ENCODE data around the gene VASN. TPM values are rescaled to one million over a fixed set of nuclear protein-coding genes. Genes with fewer than 3 reads are reported as not detected.
A peak's percentile ranks its signal among the peaks of the same experiment; 100 is the strongest.

VASN gene
- total RNA-seq, 2 experiments from 2014 or later = not detected

- H3K9me2 ChIP-seq (ENCODE audit: insufficient read depth, low read length) = no peaks in the 10 kb centered on the region
- H3K9me3 ChIP-seq (ENCODE audit: low read length) = no peaks in the 10 kb centered on the region
- peaks cover 3% of the 10 kb centered on the region for H3K4me1 ChIP-seq (ENCODE audit: insufficient read depth, low read length, poor library complexity, severe bottlenecking)
- TF ChIP-seq EZH2phosphoT487 (IDR thresholded peaks at IDR 0.05; ENCODE audit: borderline replicate concordance, low read depth, low read length) (no peak), CTCF (conservative IDR thresholded peaks at IDR 0.05; ENCODE audit: low read length) (no peak)
- no peak overlapping the region for H3K4me3 ChIP-seq (ENCODE audit: low read depth, low read length, poor library complexity, severe bottlenecking)
- ChIA-PET POLR2A (no interaction called here), CTCF (ENCODE audit: unreplicated experiment) (no interaction called here)
- no peaks in the 10 kb centered on the region for H4K20me1 ChIP-seq (ENCODE audit: insufficient read depth, low read length)
- peaks cover 47% of the 10 kb centered on the region for H3K36me3 ChIP-seq (ENCODE audit: insufficient read depth, low read length)
- BruUV-seq (replicated peaks) = no TSS peak
- no peaks in the 10 kb centered on the region for H3K79me2 ChIP-seq (ENCODE audit: insufficient read depth, low read depth, low read length)
- no peak overlapping the region for H2AFZ ChIP-seq (ENCODE audit: low read length)
- DNase-seq (ENCODE audit: low spot score) = no peak
- H3K4me2 ChIP-seq (ENCODE audit: low read length) = no peak overlapping the region
- intact Hi-C loops (cut with micrococcal nuclease; ENCODE audit: unreplicated experiment) = no loop called here
- no peak overlapping the region for H3K27ac ChIP-seq (ENCODE audit: low read depth, low read length, poor library complexity, severe bottlenecking)
Measured at GRCh38 chr16:4356820-4357219, 14.8 kb upstream of the VASN start.

- ChIA-PET POLR2A (no interaction called here), CTCF (ENCODE audit: unreplicated experiment) (no interaction called here)
- intact Hi-C loops (cut with micrococcal nuclease; ENCODE audit: unreplicated experiment) = no loop called here
- peaks cover 61% of the 10 kb centered on the region for H3K36me3 ChIP-seq (ENCODE audit: insufficient read depth, low read length)
- peaks cover 10% of the 10 kb centered on the region for H3K4me1 ChIP-seq (ENCODE audit: insufficient read depth, low read length, poor library complexity, severe bottlenecking)
- H3K79me2 ChIP-seq (ENCODE audit: insufficient read depth, low read depth, low read length) = no peaks in the 10 kb centered on the region
- no peak overlapping the region for H3K4me2 ChIP-seq (ENCODE audit: low read length)
- no peak for DNase-seq (ENCODE audit: low spot score)
- H2AFZ ChIP-seq (ENCODE audit: low read length) = no peak overlapping the region
- no TSS peak for BruUV-seq (replicated peaks)
- no peaks in the 10 kb centered on the region for H3K9me2 ChIP-seq (ENCODE audit: insufficient read depth, low read length)
- TF ChIP-seq CTCF (conservative IDR thresholded peaks at IDR 0.05; ENCODE audit: low read length) (no peak), EZH2phosphoT487 (IDR thresholded peaks at IDR 0.05; ENCODE audit: borderline replicate concordance, low read depth, low read length) (no peak)
- no peak overlapping the region for H3K4me3 ChIP-seq (ENCODE audit: low read depth, low read length, poor library complexity, severe bottlenecking)
- H3K9me3 ChIP-seq (ENCODE audit: low read length) = no peaks in the 10 kb centered on the region
- no peaks in the 10 kb centered on the region for H4K20me1 ChIP-seq (ENCODE audit: insufficient read depth, low read length)
- H3K27ac ChIP-seq (ENCODE audit: low read depth, low read length, poor library complexity, severe bottlenecking) = no peak overlapping the region
Measured at GRCh38 chr16:4358236-4358635, 13.4 kb upstream of the VASN start.

- ChIA-PET CTCF (ENCODE audit: unreplicated experiment) (interaction anchor here (0.5 kb wide), 1 partner anchor 43 kb away, joined by 3 read pairs; no protein-coding TSS in a partner anchor), POLR2A (interaction anchor here (0.6 kb wide), 1 partner anchor 116 kb away, joined by 3 read pairs; no protein-coding TSS in a partner anchor)
- Histone ChIP-seq H3K27ac (ENCODE audit: low read depth, low read length, poor library complexity, severe bottlenecking) (no peak overlapping the region), H3K4me2 (ENCODE audit: low read length) (no peak overlapping the region), H3K36me3 (ENCODE audit: insufficient read depth, low read length) (peaks cover 69% of the 10 kb centered on the region), H4K20me1 (ENCODE audit: insufficient read depth, low read length) (no peaks in the 10 kb centered on the region), H3K4me3 (ENCODE audit: low read depth, low read length, poor library complexity, severe bottlenecking) (no peak overlapping the region), H3K4me1 (ENCODE audit: insufficient read depth, low read length, poor library complexity, severe bottlenecking) (peaks cover 12% of the 10 kb centered on the region), H3K79me2 (ENCODE audit: insufficient read depth, low read depth, low read length) (no peaks in the 10 kb centered on the region), H3K9me3 (ENCODE audit: low read length) (no peaks in the 10 kb centered on the region), H3K9me2 (ENCODE audit: insufficient read depth, low read length) (no peaks in the 10 kb centered on the region), H2AFZ (ENCODE audit: low read length) (no peak overlapping the region)
- BruUV-seq (replicated peaks) = no TSS peak
- intact Hi-C loops (cut with micrococcal nuclease; ENCODE audit: unreplicated experiment) = loop anchor here (1.0 kb wide), 1 partner anchor 43 kb away; no protein-coding TSS in a partner anchor
- TF ChIP-seq CTCF (conservative IDR thresholded peaks at IDR 0.05; ENCODE audit: low read length) (peak; percentile 89), EZH2phosphoT487 (IDR thresholded peaks at IDR 0.05; ENCODE audit: borderline replicate concordance, low read depth, low read length) (no peak)
- DNase-seq (ENCODE audit: low spot score) = peak; percentile 65
Measured at GRCh38 chr16:4358831-4359561, 12.7 kb upstream of the VASN start.
